Endothelial cell of umbilical vein (primary cell): ENCODE data around the gene CDH9. TPM values are rescaled to one million over a fixed set of nuclear protein-coding genes. Genes with fewer than 3 reads are reported as not detected.

Experiments
- BruUV-seq: library from RNA; stranded (reverse); fragments of 400-500 nt; replicated peaks from 2 replicates; lab custom pipeline; 2021; lab: Mats Ljungman, UMichigan
- CTCF ChIA-PET: fragments of 300-600, 350-600 bp; sonication (Branson Sonifier 250); formaldehyde crosslinking; loops from one replicate; lab custom pipeline; 2021; ENCODE audit warnings: antibody characterized with exemption, inconsistent platforms; lab: Charles Lee
- POLR2A ChIA-PET: fragments of 300-600, 350-600 bp; sonication (Branson Sonifier 250); formaldehyde crosslinking; loops from one replicate; lab custom pipeline; 2021; ENCODE audit warnings: antibody characterized with exemption, inconsistent platforms; lab: Charles Lee
- DNase-seq: peaks from one replicate; pipeline ENCODE4 v3.0.0-alpha.2; 2011; ENCODE audit warnings: low read depth, low spot score
- FAIRE-seq: peaks from 2 replicates; lab custom pipeline; 2011; peaks lifted over from hg19 to GRCh38; lab: Jason Lieb, UNC
- H2AFZ ChIP-seq: 2 replicates; pipeline ENCODE4 v1.6.0; 2012; ENCODE audit warnings: low read depth, low read length, control low read depth, inconsistent platforms
- H3K27ac ChIP-seq: 2 replicates; pipeline ENCODE4 v1.5.1; 2011; ENCODE audit warnings: low read depth, mild to moderate bottlenecking, control low read depth, low read length, moderate library complexity; ENCODE audit not compliant: insufficient read depth
- H3K27me3 ChIP-seq, 2 experiments: 2 replicates each; pipeline versions ENCODE4 v1.6.0 to v1.6.1; 2011; ENCODE audit warnings: low read length in 2 of 2, mixed read lengths in 1 of 2; ENCODE audit not compliant: control insufficient read depth in 2 of 2, insufficient read depth in 2 of 2
- H3K36me3 ChIP-seq, 2 experiments: 2 replicates in 1 of 2; 3 replicates in 1 of 2; pipeline ENCODE4 v1.5.1; 2011; ENCODE audit warnings: low read length in 2 of 2, mild to moderate bottlenecking in 1 of 2, moderate library complexity in 1 of 2; ENCODE audit not compliant: control insufficient read depth in 2 of 2, insufficient read depth in 2 of 2; ENCODE audit errors: extremely low read depth in 1 of 2
- H3K4me1 ChIP-seq: 3 replicates; pipeline ENCODE4 v1.5.1; 2011; ENCODE audit warnings: mild to moderate bottlenecking, low read length; ENCODE audit not compliant: control insufficient read depth, insufficient read depth; ENCODE audit errors: extremely low read depth
- H3K4me2 ChIP-seq: 2 replicates; pipeline ENCODE4 v1.6.1; 2011; ENCODE audit warnings: low read length, control low read depth, mixed read lengths; ENCODE audit not compliant: insufficient read depth
- H3K4me3 ChIP-seq, 3 experiments: fragments of 200-600 bp in 1 of 3; sonication (generic), shearing (Covaris generic) in 1 of 3; replicated peaks in 1 of 3; 2 replicates each; pipeline ENCODE4 v1.5.1; 2011 to 2016; ENCODE audit warnings: control low read depth in 3 of 3, low read length in 3 of 3, mild to moderate bottlenecking in 2 of 3, inconsistent platforms in 1 of 3, low read depth in 1 of 3, moderate library complexity in 1 of 3; ENCODE audit not compliant: insufficient read depth in 1 of 3
- H3K79me2 ChIP-seq: 2 replicates; pipeline ENCODE4 v1.6.0; 2012; ENCODE audit warnings: low read length, inconsistent platforms; ENCODE audit not compliant: control insufficient read depth, insufficient read depth
- H3K9ac ChIP-seq: replicated peaks from 2 replicates; pipeline ENCODE3; 2011; ENCODE audit warnings: low read length, control low read depth; ENCODE audit not compliant: insufficient read depth; ENCODE audit errors: extremely low read depth
- H3K9me1 ChIP-seq: replicated peaks from 3 replicates; pipeline ENCODE4 v1.6.0; 2011; ENCODE audit warnings: mild to moderate bottlenecking, low read length; ENCODE audit not compliant: control insufficient read depth, insufficient read depth; ENCODE audit errors: extremely low read depth
- H3K9me3 ChIP-seq: replicated peaks from 2 replicates; pipeline ENCODE4 v1.5.1; 2012; ENCODE audit warnings: low read length, inconsistent platforms; ENCODE audit not compliant: control insufficient read depth, insufficient read depth
- H4K20me1 ChIP-seq: replicated peaks from 2 replicates; pipeline ENCODE3; 2011; ENCODE audit warnings: mild to moderate bottlenecking, low read length; ENCODE audit not compliant: control insufficient read depth, insufficient read depth; ENCODE audit errors: extremely low read depth
- EZH2 ChIP-seq: IDR thresholded peaks from 2 replicates; pipeline ENCODE4 v1.6.1; 2012; ENCODE audit warnings: borderline replicate concordance, low read depth, mild to moderate bottlenecking, moderate library complexity, low read length, inconsistent platforms; ENCODE audit not compliant: severe bottlenecking
- FOS ChIP-seq: IDR thresholded peaks from 2 replicates; pipeline ENCODE4 v1.6.1; 2011; ENCODE audit warnings: mild to moderate bottlenecking, low read length, moderate library complexity, borderline replicate concordance; ENCODE audit not compliant: insufficient read depth
- GATA2 ChIP-seq: IDR thresholded peaks from 2 replicates; pipeline ENCODE4 v1.7.0; 2011; ENCODE audit warnings: low read depth, mild to moderate bottlenecking, moderate library complexity, mixed read lengths, low read length; ENCODE audit not compliant: insufficient read length, insufficient read depth
- JUN ChIP-seq: IDR thresholded peaks from 2 replicates; pipeline ENCODE4 v1.6.1; 2011; ENCODE audit warnings: borderline replicate concordance, low read depth; ENCODE audit not compliant: insufficient read length, insufficient read depth
- MYC ChIP-seq: IDR thresholded peaks from one replicate; pipeline ENCODE4 v1.6.1; 2011; ENCODE audit warnings: mild to moderate bottlenecking, low read depth, low read length
- POLR2A ChIP-seq: IDR thresholded peaks from 2 replicates; pipeline ENCODE4 v1.6.1; 2012; ENCODE audit warnings: low read depth, mild to moderate bottlenecking, control low read depth, low read length
- POLR2AphosphoS5 ChIP-seq: IDR thresholded peaks from 2 replicates; pipeline ENCODE4 v1.6.1; 2012; ENCODE audit warnings: low read depth, mild to moderate bottlenecking, control low read depth, low read length, moderate library complexity; ENCODE audit not compliant: insufficient read depth
- dilution Hi-C: fragments of 300-500 bp; cut with MboI; formaldehyde crosslinking; loops from one replicate; pipeline ENCODE4 v1.15.0; 2019; ENCODE audit warnings: low sequenced_read_pairs; ENCODE audit not compliant: extremely low pct_ligation_motif_present
- intact Hi-C: fragments of 100-400 bp; cut with micrococcal nuclease; formaldehyde crosslinking; loops from one replicate; pipeline ENCODE4 v1.10.0; 2022
- polyA plus RNA-seq, 4 experiments: library from polyadenylated mRNA; depleted of rRNA in 3 of 4; stranded (reverse) in 3 of 4; unstranded in 1 of 4; fragments of >200 nt; gene quantifications; 2 replicates each; pipeline versions ENCODE4 v1.2.1 to v1.2.3, GENCODE V29; 2011 to 2012; ENCODE audit warnings: missing spikeins in 1 of 4
- total RNA-seq: library from RNA; stranded (reverse); gene quantifications from 2 replicates; pipeline ENCODE4 v1.2.3, GENCODE V29; 2021
- TF ChIP-seq, protein P1 (sequence below), 2 donors: IDR thresholded peaks; 1 replicate in 1 of 2; 2 replicates in 1 of 2; pipeline ENCODE4 v1.5.1; 2011; ENCODE audit warnings: low read length in 2 of 2, mild to moderate bottlenecking in 2 of 2, moderate library complexity in 2 of 2, control low read depth in 1 of 2, inconsistent platforms in 1 of 2, low read depth in 1 of 2; ENCODE audit not compliant: insufficient read depth in 1 of 2; ENCODE audit errors: extremely low read depth in 1 of 2

The CDH9 gene
- total and polyA plus RNA-seq, 2 donors (not counting 3 experiments of a cell fraction or from before 2014, with no cell fraction given): not detected

DNA sequence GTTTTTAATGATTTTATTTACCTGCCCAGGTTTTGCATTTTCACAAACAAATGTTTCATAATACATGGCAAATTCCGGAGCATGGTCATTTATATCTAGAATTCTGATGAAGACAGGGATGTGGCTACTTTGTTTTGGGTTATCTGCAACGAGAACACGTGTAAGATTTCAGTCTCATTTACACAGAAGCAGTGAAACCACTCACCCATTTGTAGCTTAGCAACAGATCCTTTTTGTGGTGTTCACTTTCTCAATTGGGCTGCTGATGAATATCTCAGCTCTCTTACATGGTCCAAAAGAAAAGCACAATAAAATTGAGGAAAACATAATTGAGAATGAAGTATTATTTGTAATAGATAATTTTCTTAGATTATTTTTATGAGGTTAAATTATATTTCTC is 148.6 kb downstream of the CDH9 start:
- Histone ChIP-seq H3K9ac (no peak overlapping the region), H3K27ac (no peak overlapping the region), H3K27me3 (no peaks in the 10 kb centered on the region), H3K4me2 (no peak overlapping the region), H2AFZ (no peak overlapping the region), H3K4me3 (no peak overlapping the region), H3K9me1 (no peaks in the 10 kb centered on the region), H3K9me3 (peaks cover 6% of the 10 kb centered on the region), H3K36me3 (no peaks in the 10 kb centered on the region), H3K4me1 (no peaks in the 10 kb centered on the region), H4K20me1 (no peaks in the 10 kb centered on the region), H3K79me2 (no peaks in the 10 kb centered on the region)
- TF ChIP-seq MYC (no peak), POLR2AphosphoS5 (no peak), EZH2 (no peak), POLR2A (no peak), FOS (no peak), JUN (no peak), GATA2 (no peak)
- TF ChIP-seq, protein P1, sequence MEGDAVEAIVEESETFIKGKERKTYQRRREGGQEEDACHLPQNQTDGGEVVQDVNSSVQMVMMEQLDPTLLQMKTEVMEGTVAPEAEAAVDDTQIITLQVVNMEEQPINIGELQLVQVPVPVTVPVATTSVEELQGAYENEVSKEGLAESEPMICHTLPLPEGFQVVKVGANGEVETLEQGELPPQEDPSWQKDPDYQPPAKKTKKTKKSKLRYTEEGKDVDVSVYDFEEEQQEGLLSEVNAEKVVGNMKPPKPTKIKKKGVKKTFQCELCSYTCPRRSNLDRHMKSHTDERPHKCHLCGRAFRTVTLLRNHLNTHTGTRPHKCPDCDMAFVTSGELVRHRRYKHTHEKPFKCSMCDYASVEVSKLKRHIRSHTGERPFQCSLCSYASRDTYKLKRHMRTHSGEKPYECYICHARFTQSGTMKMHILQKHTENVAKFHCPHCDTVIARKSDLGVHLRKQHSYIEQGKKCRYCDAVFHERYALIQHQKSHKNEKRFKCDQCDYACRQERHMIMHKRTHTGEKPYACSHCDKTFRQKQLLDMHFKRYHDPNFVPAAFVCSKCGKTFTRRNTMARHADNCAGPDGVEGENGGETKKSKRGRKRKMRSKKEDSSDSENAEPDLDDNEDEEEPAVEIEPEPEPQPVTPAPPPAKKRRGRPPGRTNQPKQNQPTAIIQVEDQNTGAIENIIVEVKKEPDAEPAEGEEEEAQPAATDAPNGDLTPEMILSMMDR (IDR thresholded peaks at IDR 0.05; ENCODE audit: extremely low read depth in 1 of 2, insufficient read depth in 1 of 2, low read depth in 1 of 2, low read length in 2 of 2): no peak
- dilution Hi-C loops (no loop called here), intact Hi-C loops (no loop called here)
- FAIRE-seq (no peak), DNase-seq (no peak)
- ChIA-PET CTCF (no interaction called here), POLR2A (no interaction called here)
- no TSS peak for BruUV-seq
